ENCODE results near the gene GNAI2.

- TF ChIP-seq POLR2A (IDR thresholded peaks at IDR 0.05; ENCODE audit: low read depth, low read length) (no peak), JUN (IDR thresholded peaks at IDR 0.05; ENCODE audit: borderline replicate concordance, insufficient read depth, insufficient read length, low read depth) (no peak), FOS (IDR thresholded peaks at IDR 0.05; ENCODE audit: borderline replicate concordance, insufficient read depth, low read length) (no peak), POLR2AphosphoS5 (IDR thresholded peaks at IDR 0.05; ENCODE audit: insufficient read depth, low read depth, low read length) (no peak), MYC (IDR thresholded peaks at IDR 0.05; ENCODE audit: low read depth, low read length) (no peak), CTCF (IDR thresholded peaks at IDR 0.05; ENCODE audit: extremely low read depth in 1 of 2, insufficient read depth in 1 of 2, low read depth in 1 of 2, low read length in 2 of 2) (no peak), MAX (IDR thresholded peaks at IDR 0.05; ENCODE audit: insufficient read depth, insufficient read length) (no peak), EZH2 (IDR thresholded peaks at IDR 0.05; ENCODE audit: borderline replicate concordance, low read depth, low read length, severe bottlenecking) (no peak)
Measured at GRCh38 chr3:50260942-50261441, 25.0 kb downstream of the GNAI2 start.

Measured in endothelial cell of umbilical vein (primary cell).